Uterus (tissue), 4 donors: Measurements from ENCODE around the gene SMCO4. TPM values are rescaled to one million over a fixed set of nuclear protein-coding genes. Genes with fewer than 3 reads are reported as not detected.
A peak's percentile ranks its signal among the peaks of the same experiment; 100 is the strongest.

Experiments used
- DNase-seq, 2 donors: peaks; one replicate each; pipeline ENCODE4 v3.0.0-alpha.2; 2019 to 2020
- H3K27ac ChIP-seq, 2 donors: fragments of 200-600 bp; sonication (generic); 1 replicate in 1 of 2; 2 replicates in 1 of 2; pipeline ENCODE4 v1.5.1; 2016 to 2018
- H3K27me3 ChIP-seq, 2 donors: fragments of 200-600 bp; sonication (generic); one replicate each; pipeline ENCODE4 v1.5.1; 2018 to 2019; ENCODE audit warnings: control low read depth in 1 of 2
- H3K36me3 ChIP-seq, 2 donors: fragments of 200-600 bp; sonication (generic); one replicate each; pipeline ENCODE4 v1.5.1; 2019; ENCODE audit warnings: control low read depth in 1 of 2
- H3K4me1 ChIP-seq, 2 donors: fragments of 200-600 bp; sonication (generic); one replicate each; pipeline ENCODE4 v1.5.1; 2018 to 2019; ENCODE audit warnings: control low read depth in 1 of 2
- H3K4me3 ChIP-seq, 2 donors: fragments of 200-600 bp; sonication (generic); 1 replicate in 1 of 2; 2 replicates in 1 of 2; pipeline ENCODE4 v1.5.1; 2018 to 2019; ENCODE audit warnings: mild to moderate bottlenecking in 1 of 2
- H3K9me3 ChIP-seq, 2 donors: fragments of 200-600 bp; sonication (generic); one replicate each; pipeline ENCODE4 v1.5.1; 2019; ENCODE audit warnings: control low read depth in 1 of 2
- POLR2A ChIP-seq, 2 donors: fragments of 450-650 bp; IDR thresholded peaks; one replicate each; pipeline ENCODE4 v1.6.1; 2016; ENCODE audit warnings: antibody characterized with exemption in 2 of 2, mild to moderate bottlenecking in 1 of 2, moderate library complexity in 1 of 2
- intact Hi-C: fragments of 100-400 bp; cut with DNase I; formaldehyde crosslinking; loops from one replicate; pipeline ENCODE4 v1.15.1; 2023; ENCODE audit warnings: low total_unique reads
- total RNA-seq, 4 donors: library from RNA; depleted of rRNA in 3 of 4; stranded (reverse); fragments of >200 nt in 3 of 4; gene quantifications; one replicate each; pipeline versions ENCODE4 v1.1.0 to v1.2.4, GENCODE V29; 2014 to 2023
- TF ChIP-seq, protein P1 (sequence below), 4 experiments: fragments of 200-600 bp in 2 of 4; fragments of 450-650 bp in 2 of 4; sonication (generic) in 2 of 4; IDR thresholded peaks; one replicate each; pipeline ENCODE4 v1.5.1; 2016 to 2019; ENCODE audit warnings: antibody characterized with exemption in 4 of 4, mild to moderate bottlenecking in 2 of 4, moderate library complexity in 1 of 4
- donor health status: DM: yes; HTN: yes; CAD: no.

The SMCO4 gene
- total RNA-seq, 4 donors from 2014 or later = 7.2 to 30.0 (median 17.7) TPM

DNA sequence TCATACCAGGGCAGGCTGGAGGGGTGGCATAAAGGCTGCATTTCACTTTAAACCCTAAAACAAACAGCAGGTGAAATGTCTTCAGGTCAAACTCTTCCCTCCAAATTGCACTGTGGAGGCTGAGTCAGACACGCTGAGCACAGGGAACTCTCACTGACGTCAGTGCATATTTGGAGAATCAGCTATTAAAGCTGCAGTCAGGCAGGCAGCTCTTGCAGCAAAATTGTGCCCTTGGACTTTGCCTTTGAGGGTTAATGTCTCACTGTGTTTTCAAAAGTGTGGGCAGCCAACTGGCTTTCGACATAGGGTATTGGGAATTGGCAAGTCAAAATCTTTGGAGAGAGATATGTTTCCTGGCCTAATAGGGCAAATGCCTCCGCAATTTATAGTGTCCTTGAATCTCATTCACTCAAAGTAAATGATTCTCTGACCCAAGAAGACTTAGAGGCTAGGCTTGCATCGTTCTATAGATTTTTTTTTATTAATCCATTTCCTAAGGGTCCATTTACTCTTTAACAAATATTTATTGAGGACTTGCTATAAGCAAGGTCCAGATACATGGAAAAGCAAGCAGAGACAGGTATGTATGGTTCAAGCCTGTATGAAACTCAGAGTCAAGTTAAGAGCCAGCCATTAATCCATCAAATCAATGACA is 27.7 kb upstream of the SMCO4 start:
- TF ChIP-seq, protein P1, sequence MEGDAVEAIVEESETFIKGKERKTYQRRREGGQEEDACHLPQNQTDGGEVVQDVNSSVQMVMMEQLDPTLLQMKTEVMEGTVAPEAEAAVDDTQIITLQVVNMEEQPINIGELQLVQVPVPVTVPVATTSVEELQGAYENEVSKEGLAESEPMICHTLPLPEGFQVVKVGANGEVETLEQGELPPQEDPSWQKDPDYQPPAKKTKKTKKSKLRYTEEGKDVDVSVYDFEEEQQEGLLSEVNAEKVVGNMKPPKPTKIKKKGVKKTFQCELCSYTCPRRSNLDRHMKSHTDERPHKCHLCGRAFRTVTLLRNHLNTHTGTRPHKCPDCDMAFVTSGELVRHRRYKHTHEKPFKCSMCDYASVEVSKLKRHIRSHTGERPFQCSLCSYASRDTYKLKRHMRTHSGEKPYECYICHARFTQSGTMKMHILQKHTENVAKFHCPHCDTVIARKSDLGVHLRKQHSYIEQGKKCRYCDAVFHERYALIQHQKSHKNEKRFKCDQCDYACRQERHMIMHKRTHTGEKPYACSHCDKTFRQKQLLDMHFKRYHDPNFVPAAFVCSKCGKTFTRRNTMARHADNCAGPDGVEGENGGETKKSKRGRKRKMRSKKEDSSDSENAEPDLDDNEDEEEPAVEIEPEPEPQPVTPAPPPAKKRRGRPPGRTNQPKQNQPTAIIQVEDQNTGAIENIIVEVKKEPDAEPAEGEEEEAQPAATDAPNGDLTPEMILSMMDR (IDR thresholded peaks at IDR 0.05) = no peak
- peak; percentile 14 to 33 for DNase-seq
- no peaks in the 10 kb centered on the region for H3K36me3 ChIP-seq
- H3K27me3 ChIP-seq = no peaks in the 10 kb centered on the region
- H3K4me3 ChIP-seq = no peak overlapping the region
- no peaks in the 10 kb centered on the region for H3K9me3 ChIP-seq
- no peak overlapping the region for H3K27ac ChIP-seq
- intact Hi-C loops = no loop called here
- H3K4me1 ChIP-seq = no peaks in the 10 kb centered on the region

DNA sequence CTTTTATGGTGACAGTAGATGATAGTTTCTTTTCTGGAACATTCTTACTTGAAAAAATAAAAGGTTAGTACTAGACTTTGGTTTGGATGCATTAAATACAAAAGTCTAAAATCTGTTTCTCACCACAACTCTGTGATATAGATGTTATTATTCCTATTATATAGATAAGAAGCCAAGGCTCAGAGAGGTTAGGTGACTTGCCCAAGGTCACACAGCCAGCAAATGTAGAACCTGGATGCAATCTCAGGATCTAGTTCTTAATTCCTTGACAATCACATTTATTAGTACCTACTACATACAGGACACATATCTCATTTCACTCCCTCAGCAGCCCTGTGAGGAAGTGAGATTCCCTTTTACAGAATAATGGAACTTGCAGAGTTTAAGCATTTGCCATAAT is 26.3 kb upstream of the SMCO4 start:
- Histone ChIP-seq H3K27ac (no peak overlapping the region), H3K27me3 (no peaks in the 10 kb centered on the region), H3K4me1 (no peaks in the 10 kb centered on the region), H3K9me3 (no peaks in the 10 kb centered on the region), H3K4me3 (no peak overlapping the region), H3K36me3 (no peaks in the 10 kb centered on the region)
- no peak for TF ChIP-seq POLR2A (IDR thresholded peaks at IDR 0.05)
- TF ChIP-seq, protein P1 (IDR thresholded peaks at IDR 0.05) = no peak
- intact Hi-C loops = no loop called here
- no peak for DNase-seq

DNA sequence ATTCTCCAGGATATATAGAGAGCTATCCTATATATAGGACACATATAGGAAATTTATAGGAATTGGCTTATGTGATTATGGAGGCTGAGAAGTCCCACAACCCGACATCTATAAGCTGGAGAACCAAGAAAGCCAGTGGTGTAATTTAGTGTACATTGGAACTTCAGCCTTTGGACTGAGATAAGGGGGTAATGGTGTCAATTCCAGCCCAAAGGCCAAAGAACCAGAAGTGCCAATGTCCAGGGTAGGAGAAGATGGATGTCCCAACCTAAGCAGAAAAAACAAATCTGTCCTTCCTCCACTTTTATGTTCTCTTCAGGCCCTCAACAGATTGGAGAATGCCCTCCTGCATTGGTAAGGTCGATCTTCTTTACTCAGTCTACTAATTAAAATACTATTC is 25.5 kb upstream of the SMCO4 start:
- H3K27me3 ChIP-seq = no peaks in the 10 kb centered on the region
- intact Hi-C loops = no loop called here
- no peak overlapping the region for H3K27ac ChIP-seq
- TF ChIP-seq POLR2A (IDR thresholded peaks at IDR 0.05) = no peak
- TF ChIP-seq, protein P1 (IDR thresholded peaks at IDR 0.05) = no peak
- H3K4me3 ChIP-seq = no peak overlapping the region
- H3K36me3 ChIP-seq = no peaks in the 10 kb centered on the region
- H3K4me1 ChIP-seq = no peaks in the 10 kb centered on the region
- no peak for DNase-seq
- H3K9me3 ChIP-seq = no peaks in the 10 kb centered on the region

DNA sequence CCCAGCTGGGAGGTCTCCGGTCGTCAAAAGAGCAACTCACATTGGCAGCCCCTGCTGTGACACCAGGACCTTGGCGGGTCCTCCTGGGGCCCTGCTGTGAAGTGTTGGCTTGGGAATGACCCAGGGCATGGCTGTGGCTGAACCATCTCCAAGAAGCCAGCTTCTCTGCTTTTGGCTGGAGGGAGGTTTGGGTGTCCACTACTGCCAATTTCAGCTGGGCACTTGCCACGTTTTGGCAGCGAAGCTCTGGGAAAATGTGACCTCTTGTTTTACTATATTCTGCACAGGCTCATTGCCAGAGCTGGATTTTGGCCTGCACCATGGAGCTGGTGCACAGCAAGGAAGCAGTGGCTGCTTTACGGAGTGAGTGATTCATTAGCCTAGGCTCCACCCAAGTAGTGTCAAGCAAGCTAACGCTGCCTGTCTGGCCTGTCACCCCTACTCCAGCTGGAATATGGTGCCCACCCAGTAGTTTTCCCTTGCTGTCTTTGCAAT is 24.3 kb upstream of the SMCO4 start:
- Histone ChIP-seq H3K36me3 (no peaks in the 10 kb centered on the region), H3K4me3 (no peak overlapping the region), H3K27ac (no peak overlapping the region), H3K27me3 (no peaks in the 10 kb centered on the region), H3K9me3 (no peaks in the 10 kb centered on the region), H3K4me1 (no peaks in the 10 kb centered on the region)
- DNase-seq = peak; percentile 47 to 64
- TF ChIP-seq POLR2A (IDR thresholded peaks at IDR 0.05) = no peak
- TF ChIP-seq, protein P1 (IDR thresholded peaks at IDR 0.05) = no peak
- intact Hi-C loops = no loop called here

DNA sequence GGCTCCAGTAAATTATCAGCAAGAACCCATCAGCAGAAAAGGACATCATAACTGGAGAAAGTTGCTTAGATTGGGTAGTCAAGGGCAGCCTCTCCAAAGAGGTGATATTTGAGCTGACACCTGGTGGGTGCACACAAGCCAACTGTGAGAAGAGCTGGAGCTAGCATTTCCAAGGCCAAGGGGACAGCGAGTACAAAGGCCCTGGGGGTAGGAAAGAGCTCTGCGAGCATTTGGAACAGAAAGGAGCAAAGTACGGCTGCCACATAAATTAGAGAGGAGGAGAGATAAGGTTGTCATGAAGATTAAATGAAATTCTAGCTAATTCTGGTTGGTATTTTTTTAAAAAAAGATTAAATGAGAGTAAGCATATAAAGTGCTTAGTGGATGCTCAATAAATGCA is 21.7 kb upstream of the SMCO4 start:
- Histone ChIP-seq H3K4me3 (no peak overlapping the region), H3K9me3 (no peaks in the 10 kb centered on the region), H3K27me3 (no peaks in the 10 kb centered on the region), H3K4me1 (no peaks in the 10 kb centered on the region), H3K36me3 (no peaks in the 10 kb centered on the region), H3K27ac (no peak overlapping the region)
- no peak for DNase-seq
- intact Hi-C loops = no loop called here
- TF ChIP-seq POLR2A (IDR thresholded peaks at IDR 0.05) = no peak
- TF ChIP-seq, protein P1 (IDR thresholded peaks at IDR 0.05) = no peak
